K562 (cell line): ENCODE measurements around the gene TNPO2. TPM values are rescaled to one million over a fixed set of nuclear protein-coding genes. Genes with fewer than 3 reads are reported as not detected.

Experiments used
- ADNP ChIP-seq: fragments of 200-800 bp; sonication (Bioruptor generic); IDR thresholded peaks from 2 replicates; pipeline ENCODE4 v1.6.1; 2016; ENCODE audit warnings: missing genetic modification characterization, missing compliant biosample characterization
- BRD9 ChIP-seq: fragments of 450-650 bp; IDR thresholded peaks from 2 replicates; pipeline ENCODE4 v1.6.1; 2018; ENCODE audit warnings: low read depth; ENCODE audit not compliant: partially characterized antibody
- CBX1 ChIP-seq: sonication (generic); IDR thresholded peaks from 2 replicates; pipeline ENCODE4 v1.6.1; 2016; ENCODE audit warnings: antibody characterized with exemption, low read depth, mild to moderate bottlenecking
- CHD1 ChIP-seq: fragments of 200-600 bp; sonication (generic); IDR thresholded peaks from one replicate; pipeline ENCODE4 v1.6.1; 2012; ENCODE audit warnings: mild to moderate bottlenecking, moderate library complexity, low read length, inconsistent platforms
- NFYB ChIP-seq: IDR thresholded peaks from 2 replicates; pipeline ENCODE4 v1.6.1; 2011; ENCODE audit warnings: mild to moderate bottlenecking, moderate library complexity; ENCODE audit not compliant: insufficient read length; ENCODE audit errors: extremely low read depth
- POLR2G ChIP-seq: fragments of 200-400 bp; formaldehyde crosslinking; IDR thresholded peaks from 2 replicates; pipeline ENCODE4 v1.6.1; 2017; ENCODE audit warnings: low read depth, mild to moderate bottlenecking, antibody characterized with exemption, low read length, moderate library complexity
- RBM34 ChIP-seq: fragments of 200-400 bp; formaldehyde crosslinking; IDR thresholded peaks from 2 replicates; pipeline ENCODE4 v1.6.1; 2018; ENCODE audit warnings: low read length, borderline replicate concordance; ENCODE audit not compliant: insufficient read depth
- RUNX1 ChIP-seq: sonication (generic); IDR thresholded peaks from 2 replicates; pipeline ENCODE4 v1.6.1; 2016; ENCODE audit warnings: antibody characterized with exemption, low read depth
- ZNF780A ChIP-seq: fragments of 250-450 bp; sonication (Bioruptor Pico); IDR thresholded peaks from 2 replicates; pipeline ENCODE4 v1.5.0; 2021; ENCODE audit warnings: mild to moderate bottlenecking
- ZNF79 ChIP-seq: fragments of 250-450 bp; sonication (Bioruptor Pico); IDR thresholded peaks from 2 replicates; pipeline ENCODE4 v1.4.0; 2020; ENCODE audit warnings: low read depth, mild to moderate bottlenecking, moderate library complexity
- polyA plus RNA-seq, 8 experiments: library from polyadenylated mRNA; depleted of rRNA in 4 of 8; stranded (reverse) in 5 of 8; unstranded in 3 of 8; fragments of >200 nt; fragmentation: Nextera tagmentation in 2 of 8; fragmentation: Illumina TruSeq in 1 of 8; extraction: Ambion mirVana in 2 of 8; extraction: Trizol in 1 of 8; gene quantifications; 2 replicates each; pipeline versions ENCODE4 v1.2.1 to v1.2.3, GENCODE V29; 2011 to 2014; ENCODE audit warnings: inconsistent platforms in 1 of 8, missing spikeins in 1 of 8
- total RNA-seq, 7 experiments: library from RNA; depleted of rRNA in 6 of 7; stranded (reverse); fragments of >200 nt in 6 of 7; fragmentation: Illumina TruSeq in 2 of 7; extraction: Trizol in 2 of 7; gene quantifications; 2 replicates each; pipeline versions ENCODE4 v1.2.1 to v1.2.3, GENCODE V29; 2011 to 2021; ENCODE audit warnings: low replicate concordance in 1 of 7
- TF ChIP-seq, protein P1 (sequence below): fragments of 250-450 bp; sonication (Bioruptor Pico); IDR thresholded peaks from 2 replicates; pipeline ENCODE4 v1.4.0; 2020; ENCODE audit warnings: mild to moderate bottlenecking, moderate library complexity
- TF ChIP-seq, protein P2 (sequence below), 3 experiments: IDR thresholded peaks in 2 of 3; conservative IDR thresholded peaks in 1 of 3; 2 replicates each; pipeline ENCODE4 v1.5.1; 2011 to 2012; ENCODE audit warnings: low read length in 3 of 3, mild to moderate bottlenecking in 3 of 3, control low read depth in 2 of 3, improper control_type of control experiment in 1 of 3, inconsistent platforms in 1 of 3, low read depth in 1 of 3, mixed read lengths in 1 of 3, moderate library complexity in 1 of 3; ENCODE audit not compliant: insufficient read depth in 2 of 3
- TF ChIP-seq, protein P3 (sequence below), 2 experiments: fragments of 200-800 bp in 1 of 2; sonication (Bioruptor generic) in 1 of 2; sonication (generic) in 1 of 2; formaldehyde crosslinking in 1 of 2; IDR thresholded peaks in 1 of 2; conservative IDR thresholded peaks in 1 of 2; 2 replicates each; pipeline versions ENCODE4 v1.5.0 to v1.6.1; 2016 to 2020; ENCODE audit warnings: missing compliant biosample characterization in 1 of 2, missing genetic modification characterization in 1 of 2, missing genetic modification reagents in 1 of 2
- TF ChIP-seq, protein P4 (sequence below): fragments of 450-650 bp; IDR thresholded peaks from 2 replicates; pipeline ENCODE4 v1.6.1; 2017; ENCODE audit warnings: mild to moderate bottlenecking, moderate library complexity
- TF ChIP-seq, protein P5 (sequence below): fragments of 250-450 bp; sonication (Bioruptor Pico); IDR thresholded peaks from 2 replicates; pipeline ENCODE4 v1.5.0; 2020; ENCODE audit warnings: mild to moderate bottlenecking, borderline replicate concordance
- TF ChIP-seq, protein P6 (sequence below), 2 experiments: fragments of 450-650 bp in 1 of 2; sonication (generic) in 1 of 2; formaldehyde crosslinking; conservative IDR thresholded peaks; 2 replicates each; pipeline versions ENCODE4 v1.4.0 to v1.8.1; 2020 to 2022; ENCODE audit warnings: mild to moderate bottlenecking in 1 of 2, missing genetic modification reagents in 1 of 2

TNPO2 gene
- total and polyA plus RNA-seq, 9 of the 15 experiments (the other 6 are each of a cell fraction or from before 2014, with no cell fraction given): 6.0 to 126 (median 53.8) TPM

DNA sequence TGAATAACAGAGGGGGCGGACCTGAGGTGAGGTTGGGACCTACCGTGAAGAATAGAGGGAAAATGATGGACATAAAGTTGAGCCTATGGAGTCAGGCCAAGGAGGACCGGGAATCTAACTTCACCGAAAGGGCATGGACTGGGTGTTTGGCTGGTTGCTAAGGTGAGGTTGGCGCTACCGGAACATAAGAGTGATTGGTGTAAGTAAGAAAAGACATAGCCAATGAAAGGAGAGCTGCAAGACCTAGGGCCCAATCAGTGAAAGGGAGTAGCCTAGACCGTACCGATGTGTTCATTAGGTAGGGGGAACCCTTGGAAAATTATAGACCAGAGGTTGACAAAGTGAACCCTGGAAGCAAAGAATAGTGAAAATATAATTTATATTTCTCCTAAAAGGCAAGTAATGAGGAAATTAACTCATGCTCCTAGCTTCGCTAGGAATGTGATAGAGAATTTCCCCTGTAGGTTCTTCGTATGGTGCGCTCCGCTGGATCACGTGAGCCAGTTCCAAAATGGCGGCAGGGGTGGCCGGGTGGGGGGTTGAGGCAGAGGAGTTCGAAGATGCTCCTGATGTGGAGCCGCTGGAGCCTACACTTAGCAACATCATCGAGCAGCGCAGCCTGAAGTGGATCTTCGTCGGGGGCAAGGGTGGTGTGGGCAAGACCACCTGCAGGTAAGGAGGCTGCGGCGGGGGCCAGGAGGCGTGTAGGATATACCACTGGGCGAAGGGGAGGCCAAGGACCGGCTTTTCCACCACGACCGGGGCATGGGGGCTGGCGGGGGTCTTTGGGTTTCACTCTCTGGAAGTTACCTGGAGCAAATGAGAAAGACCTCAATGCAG, 13.5 kb upstream of the TNPO2 start, which contains the start of gene GET3 (continued):
- TF ChIP-seq, protein P1, sequence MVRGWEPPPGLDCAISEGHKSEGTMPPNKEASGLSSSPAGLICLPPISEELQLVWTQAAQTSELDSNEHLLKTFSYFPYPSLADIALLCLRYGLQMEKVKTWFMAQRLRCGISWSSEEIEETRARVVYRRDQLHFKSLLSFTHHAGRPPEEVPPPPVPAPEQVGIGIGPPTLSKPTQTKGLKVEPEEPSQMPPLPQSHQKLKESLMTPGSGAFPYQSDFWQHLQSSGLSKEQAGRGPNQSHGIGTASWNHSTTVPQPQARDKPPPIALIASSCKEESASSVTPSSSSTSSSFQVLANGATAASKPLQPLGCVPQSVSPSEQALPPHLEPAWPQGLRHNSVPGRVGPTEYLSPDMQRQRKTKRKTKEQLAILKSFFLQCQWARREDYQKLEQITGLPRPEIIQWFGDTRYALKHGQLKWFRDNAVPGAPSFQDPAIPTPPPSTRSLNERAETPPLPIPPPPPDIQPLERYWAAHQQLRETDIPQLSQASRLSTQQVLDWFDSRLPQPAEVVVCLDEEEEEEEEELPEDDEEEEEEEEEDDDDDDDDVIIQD (CRISPR knock-in tag): no peak
- TF ChIP-seq, protein P2, sequence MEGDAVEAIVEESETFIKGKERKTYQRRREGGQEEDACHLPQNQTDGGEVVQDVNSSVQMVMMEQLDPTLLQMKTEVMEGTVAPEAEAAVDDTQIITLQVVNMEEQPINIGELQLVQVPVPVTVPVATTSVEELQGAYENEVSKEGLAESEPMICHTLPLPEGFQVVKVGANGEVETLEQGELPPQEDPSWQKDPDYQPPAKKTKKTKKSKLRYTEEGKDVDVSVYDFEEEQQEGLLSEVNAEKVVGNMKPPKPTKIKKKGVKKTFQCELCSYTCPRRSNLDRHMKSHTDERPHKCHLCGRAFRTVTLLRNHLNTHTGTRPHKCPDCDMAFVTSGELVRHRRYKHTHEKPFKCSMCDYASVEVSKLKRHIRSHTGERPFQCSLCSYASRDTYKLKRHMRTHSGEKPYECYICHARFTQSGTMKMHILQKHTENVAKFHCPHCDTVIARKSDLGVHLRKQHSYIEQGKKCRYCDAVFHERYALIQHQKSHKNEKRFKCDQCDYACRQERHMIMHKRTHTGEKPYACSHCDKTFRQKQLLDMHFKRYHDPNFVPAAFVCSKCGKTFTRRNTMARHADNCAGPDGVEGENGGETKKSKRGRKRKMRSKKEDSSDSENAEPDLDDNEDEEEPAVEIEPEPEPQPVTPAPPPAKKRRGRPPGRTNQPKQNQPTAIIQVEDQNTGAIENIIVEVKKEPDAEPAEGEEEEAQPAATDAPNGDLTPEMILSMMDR (IDR thresholded peaks at IDR 0.05 in 2 of 3, conservative IDR thresholded peaks at IDR 0.05 in 1 of 3; ENCODE audit: insufficient read depth in 2 of 3, low read depth in 1 of 3, low read length in 3 of 3): no peak
- TF ChIP-seq NFYB (peak; percentile 88), ZNF780A (CRISPR knock-in tag) (no peak), POLR2G (peak; percentile 87), ADNP (tag) (no peak), BRD9 (no peak), RBM34 (no peak), RUNX1 (no peak), CBX1 (no peak), ZNF79 (CRISPR knock-in tag) (no peak), CHD1 (no peak)
- TF ChIP-seq, protein P3, sequence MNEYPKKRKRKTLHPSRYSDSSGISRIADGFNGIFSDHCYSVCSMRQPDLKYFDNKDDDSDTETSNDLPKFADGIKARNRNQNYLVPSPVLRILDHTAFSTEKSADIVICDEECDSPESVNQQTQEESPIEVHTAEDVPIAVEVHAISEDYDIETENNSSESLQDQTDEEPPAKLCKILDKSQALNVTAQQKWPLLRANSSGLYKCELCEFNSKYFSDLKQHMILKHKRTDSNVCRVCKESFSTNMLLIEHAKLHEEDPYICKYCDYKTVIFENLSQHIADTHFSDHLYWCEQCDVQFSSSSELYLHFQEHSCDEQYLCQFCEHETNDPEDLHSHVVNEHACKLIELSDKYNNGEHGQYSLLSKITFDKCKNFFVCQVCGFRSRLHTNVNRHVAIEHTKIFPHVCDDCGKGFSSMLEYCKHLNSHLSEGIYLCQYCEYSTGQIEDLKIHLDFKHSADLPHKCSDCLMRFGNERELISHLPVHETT (CRISPR knock-in tag; conservative IDR thresholded peaks at IDR 0.05 in 1 of 2, IDR thresholded peaks at IDR 0.05 in 1 of 2): no peak; a peak in 1 of 4 replicates
- TF ChIP-seq, protein P4, sequence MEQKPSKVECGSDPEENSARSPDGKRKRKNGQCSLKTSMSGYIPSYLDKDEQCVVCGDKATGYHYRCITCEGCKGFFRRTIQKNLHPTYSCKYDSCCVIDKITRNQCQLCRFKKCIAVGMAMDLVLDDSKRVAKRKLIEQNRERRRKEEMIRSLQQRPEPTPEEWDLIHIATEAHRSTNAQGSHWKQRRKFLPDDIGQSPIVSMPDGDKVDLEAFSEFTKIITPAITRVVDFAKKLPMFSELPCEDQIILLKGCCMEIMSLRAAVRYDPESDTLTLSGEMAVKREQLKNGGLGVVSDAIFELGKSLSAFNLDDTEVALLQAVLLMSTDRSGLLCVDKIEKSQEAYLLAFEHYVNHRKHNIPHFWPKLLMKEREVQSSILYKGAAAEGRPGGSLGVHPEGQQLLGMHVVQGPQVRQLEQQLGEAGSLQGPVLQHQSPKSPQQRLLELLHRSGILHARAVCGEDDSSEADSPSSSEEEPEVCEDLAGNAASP: no peak
- TF ChIP-seq, protein P5, sequence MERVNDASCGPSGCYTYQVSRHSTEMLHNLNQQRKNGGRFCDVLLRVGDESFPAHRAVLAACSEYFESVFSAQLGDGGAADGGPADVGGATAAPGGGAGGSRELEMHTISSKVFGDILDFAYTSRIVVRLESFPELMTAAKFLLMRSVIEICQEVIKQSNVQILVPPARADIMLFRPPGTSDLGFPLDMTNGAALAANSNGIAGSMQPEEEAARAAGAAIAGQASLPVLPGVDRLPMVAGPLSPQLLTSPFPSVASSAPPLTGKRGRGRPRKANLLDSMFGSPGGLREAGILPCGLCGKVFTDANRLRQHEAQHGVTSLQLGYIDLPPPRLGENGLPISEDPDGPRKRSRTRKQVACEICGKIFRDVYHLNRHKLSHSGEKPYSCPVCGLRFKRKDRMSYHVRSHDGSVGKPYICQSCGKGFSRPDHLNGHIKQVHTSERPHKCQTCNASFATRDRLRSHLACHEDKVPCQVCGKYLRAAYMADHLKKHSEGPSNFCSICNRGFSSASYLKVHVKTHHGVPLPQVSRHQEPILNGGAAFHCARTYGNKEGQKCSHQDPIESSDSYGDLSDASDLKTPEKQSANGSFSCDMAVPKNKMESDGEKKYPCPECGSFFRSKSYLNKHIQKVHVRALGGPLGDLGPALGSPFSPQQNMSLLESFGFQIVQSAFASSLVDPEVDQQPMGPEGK (CRISPR knock-in tag): no peak
- TF ChIP-seq, protein P6, sequence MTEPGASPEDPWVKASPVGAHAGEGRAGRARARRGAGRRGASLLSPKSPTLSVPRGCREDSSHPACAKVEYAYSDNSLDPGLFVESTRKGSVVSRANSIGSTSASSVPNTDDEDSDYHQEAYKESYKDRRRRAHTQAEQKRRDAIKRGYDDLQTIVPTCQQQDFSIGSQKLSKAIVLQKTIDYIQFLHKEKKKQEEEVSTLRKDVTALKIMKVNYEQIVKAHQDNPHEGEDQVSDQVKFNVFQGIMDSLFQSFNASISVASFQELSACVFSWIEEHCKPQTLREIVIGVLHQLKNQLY (CRISPR knock-in tag; conservative IDR thresholded peaks at IDR 0.05): no peak
